KOPT-K1 (cell line): ENCODE results near the gene SERBP1.

Experiments used
- H3K27ac ChIP-seq: fragments of 200-600 bp; sonication (generic); 2 replicates; pipeline ENCODE4 v1.5.1; 2016; ENCODE audit warnings: antibody characterized with exemption, mild to moderate bottlenecking, low read depth, low read length; ENCODE audit not compliant: poor library complexity, severe bottlenecking
- H3K36me3 ChIP-seq: fragments of 200-600 bp; sonication (generic); 2 replicates; pipeline ENCODE4 v1.5.1; 2017; ENCODE audit warnings: antibody characterized with exemption, mild to moderate bottlenecking, low read length, moderate library complexity; ENCODE audit not compliant: insufficient read depth
- H3K9me3 ChIP-seq: fragments of 200-600 bp; sonication (generic); 2 replicates; pipeline ENCODE4 v1.5.1; 2017; ENCODE audit warnings: antibody characterized with exemption, low read length, mild to moderate bottlenecking; ENCODE audit not compliant: insufficient read depth, poor library complexity, severe bottlenecking

The SERBP1 gene

GRCh38 chr1:67430358-67431155 is at the start of gene SERBP1:
SERBP1 (minus strand) TSS chr1:67430402; CDS start chr1:67430300, 102 bp downstream.
- Histone ChIP-seq H3K27ac (peak within 1 kb of the TSS; percentile 98), H3K9me3 (no peaks in the 10 kb centered on the region), H3K36me3 (peaks cover 40% of the 10 kb centered on the region)

- Histone ChIP-seq H3K36me3 (no peaks in the 10 kb centered on the region), H3K9me3 (no peaks in the 10 kb centered on the region), H3K27ac (no peak overlapping the region)
These were observed 49.1 kb upstream of the SERBP1 start for GRCh38 chr1:67479146-67479891.

GRCh38 chr1:67476906-67477305 is 46.7 kb upstream of the SERBP1 start:
- no peaks in the 10 kb centered on the region for H3K36me3 ChIP-seq
- no peaks in the 10 kb centered on the region for H3K9me3 ChIP-seq
- H3K27ac ChIP-seq, result no peak overlapping the region

GRCh38 chr1:67476006-67476482 is 45.8 kb upstream of the SERBP1 start:
- H3K36me3 ChIP-seq, result no peaks in the 10 kb centered on the region
- no peaks in the 10 kb centered on the region for H3K9me3 ChIP-seq
- no peak overlapping the region for H3K27ac ChIP-seq

- no peak overlapping the region for H3K27ac ChIP-seq
- no peaks in the 10 kb centered on the region for H3K36me3 ChIP-seq
These were observed 41.9 kb upstream of the SERBP1 start for GRCh38 chr1:67472056-67472455.

GRCh38 chr1:67469431-67469830 is 39.2 kb upstream of the SERBP1 start:
- H3K27ac ChIP-seq, result no peak overlapping the region
- no peaks in the 10 kb centered on the region for H3K9me3 ChIP-seq
- no peaks in the 10 kb centered on the region for H3K36me3 ChIP-seq

More at GRCh38 chr1:67472056-67472455, 41.9 kb upstream of the SERBP1 start:
- no peaks in the 10 kb centered on the region for H3K9me3 ChIP-seq

- Histone ChIP-seq H3K27ac (no peak overlapping the region), H3K36me3 (no peaks in the 10 kb centered on the region), H3K9me3 (no peaks in the 10 kb centered on the region)
These were observed 38.0 kb upstream of the SERBP1 start for GRCh38 chr1:67468066-67468718.

- no peaks in the 10 kb centered on the region for H3K9me3 ChIP-seq
- no peaks in the 10 kb centered on the region for H3K36me3 ChIP-seq
- H3K27ac ChIP-seq, result no peak overlapping the region
These were observed 35.2 kb upstream of the SERBP1 start for GRCh38 chr1:67465375-67465774.

- Histone ChIP-seq H3K36me3 (no peaks in the 10 kb centered on the region), H3K9me3 (no peaks in the 10 kb centered on the region), H3K27ac (no peak overlapping the region)
These were observed 34.5 kb upstream of the SERBP1 start for GRCh38 chr1:67464746-67465145.

GRCh38 chr1:67464058-67464457 is 33.9 kb upstream of the SERBP1 start:
- Histone ChIP-seq H3K27ac (no peak overlapping the region), H3K9me3 (no peaks in the 10 kb centered on the region), H3K36me3 (no peaks in the 10 kb centered on the region)

- Histone ChIP-seq H3K36me3 (no peaks in the 10 kb centered on the region), H3K27ac (no peak overlapping the region), H3K9me3 (no peaks in the 10 kb centered on the region)
These were observed 33.2 kb upstream of the SERBP1 start for GRCh38 chr1:67463298-67463955.

- Histone ChIP-seq H3K9me3 (no peaks in the 10 kb centered on the region), H3K36me3 (no peaks in the 10 kb centered on the region)
These were observed 30.7 kb upstream of the SERBP1 start for GRCh38 chr1:67460676-67461500.

GRCh38 chr1:67459068-67459467 is 28.9 kb upstream of the SERBP1 start:
- Histone ChIP-seq H3K27ac (no peak overlapping the region), H3K36me3 (no peaks in the 10 kb centered on the region), H3K9me3 (no peaks in the 10 kb centered on the region)

More at GRCh38 chr1:67460676-67461500, 30.7 kb upstream of the SERBP1 start:
- no peak overlapping the region for H3K27ac ChIP-seq

- H3K27ac ChIP-seq, result no peak overlapping the region
- H3K36me3 ChIP-seq, result no peaks in the 10 kb centered on the region
- H3K9me3 ChIP-seq, result no peaks in the 10 kb centered on the region
These were observed 28.5 kb upstream of the SERBP1 start for GRCh38 chr1:67458663-67459062.
